A549 treated with CpdA at 1 μM for 4 hours (cell line): ENCODE data around the gene RAB23. TPM values are rescaled to one million over a fixed set of nuclear protein-coding genes. Genes with fewer than 3 reads are reported as not detected.

Experiments
- total RNA-seq: library from RNA; stranded (reverse); fragments of 200-300 nt; extraction: Qiagen RNA extraction; gene quantifications from 5 replicates; pipeline ENCODE4 v1.2.3, GENCODE V29; 2022; ENCODE audit warnings: low read depth

Gene RAB23
- 6.9 to 8.3 TPM (median 7.4 TPM) in 5 replicates for total RNA-seq

GRCh38 chr6:57221936-57222742 is at the start of gene RAB23:
Gene RAB23 (minus strand): TSS chr6:57222307. CDS start chr6:57210380, 11,927 bp downstream.

GRCh38 chr6:57172136-57173055 is 49.7 kb downstream of the RAB23 start, which contains the start of gene BAG2:
Gene BAG2 (plus strand): TSS chr6:57172326. CDS start chr6:57172698, 372 bp downstream.

Other genes with a start within 250 kb of the RAB23 start
- gene KIAA1586, start 175.6 kb downstream of the RAB23 start, total RNA-seq = 3.9 to 5.1 TPM (median 4.7 TPM) in 5 replicates
- gene ZNF451, start 132.1 kb downstream of the RAB23 start, total RNA-seq = 7.3 to 12.0 TPM (median 8.1 TPM) in 5 replicates
- 7.8 to 10.1 TPM (median 9.7 TPM) in 5 replicates for gene BAG2, start 50.0 kb downstream of the RAB23 start, total RNA-seq
- 11.8 to 15.4 TPM (median 12.5 TPM) in 5 replicates for gene PRIM2, start 95.3 kb upstream of the RAB23 start, total RNA-seq